HAP-1 (cell line): ENCODE results near the gene ZBTB7C.
"Not testable (repeated sequence)": the region's sequence is repeated elsewhere in the genome, so short reads cannot be mapped to it uniquely, and the experiment has no call there.

Experiments
- DNase-seq, 2 experiments: peaks; one replicate each; pipeline ENCODE4 v3.0.0-alpha.2; 2016 to 2020; ENCODE audit warnings: low spot score in 2 of 2
- H3K27me3 ChIP-seq: fragments of 250-450 bp; sonication (Bioruptor Pico); 2 replicates; pipeline ENCODE4 v1.5.1; 2020; ENCODE audit warnings: low read depth, mild to moderate bottlenecking, moderate library complexity
- H3K36me3 ChIP-seq: fragments of 250-450 bp; sonication (Bioruptor Pico); replicated peaks from 2 replicates; pipeline ENCODE4 v1.5.1; 2020; ENCODE audit warnings: mild to moderate bottlenecking
- H3K4me1 ChIP-seq: fragments of 250-450 bp; sonication (Bioruptor Pico); 2 replicates; pipeline ENCODE4 v1.5.1; 2020; ENCODE audit warnings: mild to moderate bottlenecking
- H3K4me3 ChIP-seq: fragments of 250-450 bp; sonication (Bioruptor Pico); 2 replicates; pipeline ENCODE4 v1.5.1; 2020; ENCODE audit warnings: mild to moderate bottlenecking, moderate library complexity
- H3K9me3 ChIP-seq: fragments of 250-450 bp; sonication (Bioruptor Pico); 2 replicates; pipeline ENCODE4 v1.5.1; 2020; ENCODE audit warnings: mild to moderate bottlenecking, moderate library complexity
- in situ Hi-C: fragments of 300-500 bp; cut with MboI; formaldehyde crosslinking; loops from 3 replicates; pipeline ENCODE4 v1.14.3; 2020; ENCODE audit warnings: low sequenced_read_pairs, inconsistent platforms, mixed read lengths

ZBTB7C gene

DNA sequence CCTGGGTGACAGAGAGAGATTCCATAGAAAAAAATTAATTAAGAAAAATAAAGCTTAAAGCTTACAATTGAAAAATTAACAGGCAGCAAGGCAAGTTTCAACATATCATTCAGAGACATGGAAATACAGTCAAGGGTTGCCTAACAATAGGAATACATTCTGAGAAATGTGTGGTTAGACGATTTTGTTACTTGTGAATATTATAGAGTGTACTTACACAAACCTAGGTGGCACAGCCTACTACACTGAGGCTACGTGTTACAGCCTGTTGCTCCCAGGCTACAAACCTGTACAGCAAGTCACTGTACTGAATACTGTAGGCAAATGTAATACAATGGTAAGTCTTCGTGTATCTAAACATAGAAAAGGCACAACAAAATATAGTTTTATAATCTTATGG, 27.7 kb upstream of the ZBTB7C start:
- no peaks in the 10 kb centered on the region for H3K4me1 ChIP-seq
- H3K36me3 ChIP-seq = no peaks in the 10 kb centered on the region
- peaks cover 21% of the 10 kb centered on the region for H3K27me3 ChIP-seq
- DNase-seq = no peak
- no peaks in the 10 kb centered on the region for H3K9me3 ChIP-seq
- no peak overlapping the region for H3K4me3 ChIP-seq
- in situ Hi-C loops = loop anchor here (25.0 kb wide), 1 partner anchor 650 kb away; no protein-coding TSS in a partner anchor

DNA sequence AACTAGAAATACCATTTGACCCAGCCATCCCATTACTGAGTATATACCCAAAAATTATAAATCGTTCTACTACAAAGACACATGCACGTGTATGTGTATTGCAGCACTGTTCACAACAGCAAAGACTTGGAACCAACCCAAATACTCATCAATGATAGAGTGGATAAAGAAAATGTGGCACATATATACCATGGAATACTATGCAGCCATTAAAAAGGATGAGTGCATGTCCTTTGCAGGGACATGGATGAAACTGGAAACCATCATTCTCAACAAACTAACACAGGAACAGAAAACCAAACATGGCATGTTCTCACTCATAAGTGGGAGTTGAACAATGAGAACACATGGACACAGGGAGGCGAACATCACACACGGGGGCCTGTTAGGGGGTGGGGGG, 25.2 kb upstream of the ZBTB7C start:
- not testable (repeated sequence) for H3K9me3 ChIP-seq, H3K27me3 ChIP-seq, H3K4me3 ChIP-seq, DNase-seq, H3K36me3 ChIP-seq, H3K4me1 ChIP-seq
- in situ Hi-C loops = loop anchor here (25.0 kb wide), 1 partner anchor 647 kb away; no protein-coding TSS in a partner anchor

DNA sequence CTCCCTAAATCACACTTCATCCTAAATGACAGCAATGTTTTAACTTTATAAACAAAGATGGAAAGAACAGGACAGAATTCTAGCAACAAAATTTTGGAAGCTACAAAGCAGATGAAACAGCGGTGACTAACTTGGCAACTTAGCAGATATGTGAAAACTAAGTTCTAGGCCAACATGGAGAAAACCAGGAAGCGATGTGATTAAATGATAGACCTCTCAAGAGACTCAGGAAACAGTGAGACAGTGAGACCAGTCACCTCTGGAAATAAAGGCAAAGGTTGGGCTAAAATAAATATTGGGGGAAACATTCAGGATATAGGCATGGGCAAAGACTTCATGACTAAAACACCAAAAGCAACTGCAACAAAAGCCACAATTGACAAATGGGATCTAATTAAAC, 24.4 kb upstream of the ZBTB7C start:
- Histone ChIP-seq H3K4me1 (no peaks in the 10 kb centered on the region), H3K4me3 (no peak overlapping the region)

DNA sequence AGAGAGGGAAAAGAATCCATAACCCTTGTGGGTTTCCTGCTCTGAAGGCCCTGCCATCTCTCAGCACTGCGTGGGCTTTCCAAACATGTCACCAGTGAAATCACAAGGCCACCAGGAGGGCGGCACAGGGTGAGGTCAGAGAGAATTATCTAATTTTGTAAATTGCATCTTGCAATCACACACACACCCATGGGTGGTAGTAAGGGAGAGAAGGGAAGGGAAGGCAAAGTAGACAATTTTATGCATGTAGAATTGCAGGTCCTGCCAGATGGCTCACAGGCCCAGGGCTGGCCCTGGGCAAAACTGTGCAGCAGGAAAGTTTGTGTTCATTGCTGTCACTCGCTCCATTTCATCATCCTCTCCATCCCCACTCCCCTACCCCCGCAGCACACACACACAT, 21.0 kb upstream of the ZBTB7C start:
- no peaks in the 10 kb centered on the region for H3K27me3 ChIP-seq
- no peak for DNase-seq
- H3K4me1 ChIP-seq = no peaks in the 10 kb centered on the region
- no peaks in the 10 kb centered on the region for H3K36me3 ChIP-seq
- H3K4me3 ChIP-seq = no peak overlapping the region
- in situ Hi-C loops = loop anchor here (25.0 kb wide), 1 partner anchor 643 kb away; no protein-coding TSS in a partner anchor
- H3K9me3 ChIP-seq = no peaks in the 10 kb centered on the region

More for the DNA sequence above, 24.4 kb upstream of the ZBTB7C start:
- Histone ChIP-seq H3K9me3 (no peaks in the 10 kb centered on the region), H3K27me3 (peaks cover 6% of the 10 kb centered on the region; the same call in 1 of the 2 replicates), H3K36me3 (no peaks in the 10 kb centered on the region)
- in situ Hi-C loops = loop anchor here (25.0 kb wide), 1 partner anchor 646 kb away; no protein-coding TSS in a partner anchor
- DNase-seq = no peak

DNA sequence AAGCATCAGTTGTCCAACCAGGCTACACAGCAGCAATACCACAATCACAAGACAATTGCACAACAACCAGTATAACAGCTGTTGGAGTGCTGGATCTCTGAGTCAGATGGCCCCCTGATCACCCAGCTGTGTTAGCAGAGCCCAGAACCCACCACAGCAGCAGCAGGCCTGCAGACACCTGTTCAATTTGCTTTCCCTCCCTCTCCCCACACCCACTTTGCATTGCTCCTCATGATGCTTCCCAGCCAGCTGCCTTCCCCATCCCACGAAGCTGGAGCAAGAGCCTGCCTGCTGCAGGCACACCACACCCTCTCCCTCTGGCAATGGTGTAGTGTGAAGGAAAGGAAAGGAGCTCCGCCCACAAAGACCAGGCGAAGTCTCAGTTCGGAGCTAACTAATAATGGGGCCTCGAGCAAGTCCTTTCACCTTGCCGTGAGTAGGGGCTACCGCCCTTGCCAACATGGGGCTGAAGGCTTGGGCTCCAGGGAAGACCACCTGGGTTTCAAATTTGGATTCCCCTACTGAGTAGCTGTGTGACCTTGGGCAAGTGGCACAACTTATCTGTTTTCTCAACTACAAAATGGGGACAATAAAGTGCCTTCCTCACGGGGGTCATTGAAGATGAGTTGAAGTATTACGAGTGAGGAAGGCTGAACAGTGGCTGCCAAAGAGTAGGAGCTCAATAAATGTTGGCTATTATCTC, 19.4 kb upstream of the ZBTB7C start:
- in situ Hi-C loops = loop anchor here (25.0 kb wide), 1 partner anchor 641 kb away; no protein-coding TSS in a partner anchor
- no peak for DNase-seq
- no peaks in the 10 kb centered on the region for H3K9me3 ChIP-seq
- no peaks in the 10 kb centered on the region for H3K27me3 ChIP-seq
- no peaks in the 10 kb centered on the region for H3K4me1 ChIP-seq
- no peak overlapping the region for H3K4me3 ChIP-seq
- H3K36me3 ChIP-seq = no peaks in the 10 kb centered on the region

DNA sequence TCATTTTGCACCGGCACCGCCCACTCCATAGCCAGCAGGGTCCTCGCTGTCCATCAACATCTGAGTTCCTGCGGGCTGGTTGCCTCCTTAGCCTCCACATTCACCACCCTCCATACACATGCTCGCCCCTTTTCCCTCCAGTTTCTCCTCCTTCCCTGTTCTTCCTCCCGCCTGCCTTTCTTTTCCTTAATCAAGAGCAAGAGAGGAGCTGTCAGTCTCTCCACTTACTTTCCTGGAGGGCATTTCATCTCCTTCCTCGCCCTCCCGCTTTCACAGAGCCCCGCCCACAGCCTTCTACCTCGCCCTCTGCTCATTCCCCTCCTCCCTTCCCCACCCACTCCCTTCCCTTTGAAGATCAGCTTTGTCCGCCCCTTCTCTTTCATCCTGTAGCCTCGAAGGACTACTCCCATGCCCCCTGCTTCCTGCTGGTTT, 13.8 kb upstream of the ZBTB7C start:
- Histone ChIP-seq H3K9me3 (no peaks in the 10 kb centered on the region), H3K36me3 (no peaks in the 10 kb centered on the region), H3K4me3 (no peak overlapping the region), H3K4me1 (no peaks in the 10 kb centered on the region), H3K27me3 (no peaks in the 10 kb centered on the region; the same call in 1 of the 2 replicates)
- in situ Hi-C loops = no loop called here
- peak in 1 of 2 experiments; percentile 35 for DNase-seq

DNA sequence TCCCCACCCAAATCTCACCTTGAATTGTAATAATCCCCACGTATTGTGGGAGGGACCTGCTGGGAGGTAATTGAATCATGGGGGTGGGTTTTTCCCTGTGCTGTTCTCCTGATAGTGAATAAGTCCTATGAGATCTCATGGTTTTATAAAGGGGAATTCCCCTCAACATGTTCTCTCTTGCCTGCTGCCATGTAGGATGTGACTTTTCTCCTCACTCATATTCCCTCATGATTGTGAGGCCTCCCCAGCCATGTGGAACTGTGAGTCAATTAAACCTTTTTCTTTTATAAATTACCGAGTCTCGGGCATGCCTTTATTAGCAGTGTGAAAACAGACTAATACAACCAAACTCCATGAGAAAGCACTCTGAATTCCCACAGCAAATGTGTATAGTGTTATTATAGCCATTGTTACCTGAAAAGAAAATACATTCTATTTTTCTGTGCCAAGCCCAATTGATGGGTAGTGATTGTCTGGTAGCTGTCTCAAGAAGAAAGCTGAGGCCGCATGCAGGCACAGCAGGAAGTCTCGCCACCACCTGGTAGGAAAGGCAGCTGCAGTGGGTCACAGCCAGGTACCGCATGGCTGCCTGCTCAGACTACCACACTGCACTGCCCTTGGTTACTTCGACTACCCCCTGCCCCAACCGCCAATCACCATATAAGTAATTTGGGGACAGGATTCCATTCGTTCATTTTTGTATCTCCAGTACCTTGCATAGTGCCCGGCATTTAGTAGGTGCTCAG, 10.3 kb upstream of the ZBTB7C start:
- in situ Hi-C loops = no loop called here
- Histone ChIP-seq H3K27me3 (peaks cover 5% of the 10 kb centered on the region; the same call in 1 of the 2 replicates), H3K36me3 (no peaks in the 10 kb centered on the region), H3K4me3 (no peak overlapping the region), H3K4me1 (no peaks in the 10 kb centered on the region), H3K9me3 (no peaks in the 10 kb centered on the region)
- DNase-seq = no peak

DNA sequence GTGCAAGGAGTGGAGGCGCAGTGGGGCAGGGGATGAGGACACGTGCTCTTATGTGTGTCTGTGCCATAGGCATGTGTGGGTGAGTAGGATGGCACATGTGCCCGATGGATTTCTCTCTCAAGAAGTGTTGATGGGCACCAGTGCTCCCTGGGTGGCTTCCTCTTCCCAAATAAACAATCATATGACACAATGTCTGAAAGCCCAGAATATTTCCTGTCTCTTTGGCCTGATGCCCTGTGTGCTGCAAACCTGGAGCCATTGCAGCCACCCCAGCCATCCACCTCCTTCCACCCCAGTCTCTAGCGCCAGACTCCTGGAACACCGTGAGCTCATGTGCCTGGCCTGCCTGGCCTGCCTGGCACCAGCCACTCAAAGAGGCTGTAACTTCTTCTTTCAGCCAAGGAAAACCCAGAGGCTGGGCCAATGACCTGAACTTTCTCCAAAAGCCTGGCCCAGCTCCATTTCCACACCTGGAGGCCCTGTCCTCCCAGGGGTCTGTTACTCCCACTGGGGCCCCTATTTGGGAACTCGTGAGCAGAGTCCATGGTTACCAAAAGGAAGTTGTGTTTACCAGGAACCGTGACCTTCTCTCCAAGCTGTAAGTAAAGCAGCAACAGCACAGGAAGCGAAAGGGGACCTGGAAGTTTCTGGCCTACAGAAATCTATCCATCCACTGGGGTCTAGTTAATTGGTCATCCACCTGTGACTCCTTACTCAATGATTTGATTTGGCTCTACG, 9.5 kb upstream of the ZBTB7C start:
- peaks cover 5% of the 10 kb centered on the region; the same call in 1 of the 2 replicates for H3K27me3 ChIP-seq
- no peak overlapping the region for H3K4me3 ChIP-seq
- no peaks in the 10 kb centered on the region for H3K36me3 ChIP-seq
- no peaks in the 10 kb centered on the region for H3K9me3 ChIP-seq
- no peak for DNase-seq
- H3K4me1 ChIP-seq = no peaks in the 10 kb centered on the region
- in situ Hi-C loops = no loop called here

DNA sequence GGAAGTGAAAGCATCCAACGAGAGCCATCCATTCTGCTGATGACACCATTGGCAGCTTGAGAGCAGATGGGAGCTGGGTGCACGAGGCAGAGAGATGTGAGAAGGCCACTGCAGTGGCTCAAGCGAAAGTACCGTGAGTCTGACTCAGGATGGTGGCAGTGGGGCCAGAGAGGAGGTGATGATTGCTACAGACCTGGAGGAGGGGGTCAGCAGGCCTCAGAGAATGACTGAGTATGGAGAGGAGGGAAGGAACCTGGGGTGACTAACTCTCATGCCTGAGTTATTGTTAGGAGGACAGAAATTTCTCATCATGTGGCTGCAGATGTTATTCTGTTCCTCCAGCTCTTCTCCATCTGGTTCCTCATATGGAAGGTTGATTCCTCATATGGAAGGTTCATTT, 8.8 kb upstream of the ZBTB7C start:
- DNase-seq = no peak
- Histone ChIP-seq H3K4me3 (no peak overlapping the region), H3K4me1 (no peaks in the 10 kb centered on the region), H3K27me3 (peaks cover 5% of the 10 kb centered on the region; the same call in 1 of the 2 replicates), H3K36me3 (no peaks in the 10 kb centered on the region), H3K9me3 (no peaks in the 10 kb centered on the region)
- in situ Hi-C loops = no loop called here

DNA sequence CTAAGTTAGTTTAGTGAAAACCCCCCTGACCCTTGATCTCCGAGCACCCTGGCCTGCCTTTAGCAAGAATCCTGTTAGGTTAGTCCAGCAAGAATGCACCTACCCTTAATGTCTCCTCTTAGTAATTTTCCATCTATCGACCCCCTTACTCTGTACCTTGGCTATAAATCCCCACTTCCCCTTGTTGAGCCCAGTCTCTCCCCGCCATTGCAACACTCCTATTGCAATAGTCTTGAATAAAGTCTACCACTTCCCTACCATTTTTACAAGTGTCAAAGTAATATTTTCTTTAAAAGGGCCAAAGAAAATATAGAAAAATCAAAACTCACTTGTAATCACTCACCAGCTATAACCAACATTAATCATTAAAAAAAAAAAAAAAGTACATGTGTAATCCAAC, 4.2 kb upstream of the ZBTB7C start:
- no peaks in the 10 kb centered on the region for H3K4me1 ChIP-seq
- H3K27me3 ChIP-seq = peaks cover 29% of the 10 kb centered on the region
- in situ Hi-C loops = no loop called here
- H3K9me3 ChIP-seq = no peaks in the 10 kb centered on the region
- H3K36me3 ChIP-seq = no peaks in the 10 kb centered on the region
- DNase-seq = no peak
- no peak overlapping the region for H3K4me3 ChIP-seq

DNA sequence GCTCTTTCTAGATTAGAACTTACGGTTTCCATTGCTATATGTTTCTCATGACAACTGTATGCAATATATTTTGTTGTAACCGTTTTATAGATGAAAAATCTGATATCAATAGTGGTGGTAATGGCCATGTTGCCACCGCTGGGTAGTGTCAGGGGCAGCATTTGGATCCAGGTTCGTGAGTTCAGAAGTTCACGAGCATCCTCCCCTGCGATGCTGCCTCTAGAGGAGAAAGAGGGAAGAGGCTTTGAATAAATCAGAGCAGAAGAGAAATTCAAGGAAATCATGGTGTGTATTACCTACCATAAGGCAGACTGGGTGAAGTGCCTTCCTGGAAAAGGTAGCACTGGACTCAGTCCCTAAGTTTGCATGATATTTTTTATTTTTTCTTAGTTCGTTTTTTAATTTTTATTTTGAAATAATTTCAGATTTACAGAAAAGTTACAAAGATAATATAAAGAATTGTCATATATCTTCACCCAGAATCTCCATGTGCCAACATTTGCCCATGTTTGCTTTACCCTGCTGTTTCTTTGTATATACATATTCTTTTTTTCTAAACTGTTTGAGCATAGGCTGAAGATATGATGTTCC, 3.3 kb upstream of the ZBTB7C start:
- Histone ChIP-seq H3K36me3 (no peaks in the 10 kb centered on the region), H3K4me3 (no peak overlapping the region), H3K27me3 (peaks cover 35% of the 10 kb centered on the region), H3K9me3 (no peaks in the 10 kb centered on the region), H3K4me1 (no peaks in the 10 kb centered on the region)
- peak; percentile 50 to 61 for DNase-seq
- in situ Hi-C loops = no loop called here

DNA sequence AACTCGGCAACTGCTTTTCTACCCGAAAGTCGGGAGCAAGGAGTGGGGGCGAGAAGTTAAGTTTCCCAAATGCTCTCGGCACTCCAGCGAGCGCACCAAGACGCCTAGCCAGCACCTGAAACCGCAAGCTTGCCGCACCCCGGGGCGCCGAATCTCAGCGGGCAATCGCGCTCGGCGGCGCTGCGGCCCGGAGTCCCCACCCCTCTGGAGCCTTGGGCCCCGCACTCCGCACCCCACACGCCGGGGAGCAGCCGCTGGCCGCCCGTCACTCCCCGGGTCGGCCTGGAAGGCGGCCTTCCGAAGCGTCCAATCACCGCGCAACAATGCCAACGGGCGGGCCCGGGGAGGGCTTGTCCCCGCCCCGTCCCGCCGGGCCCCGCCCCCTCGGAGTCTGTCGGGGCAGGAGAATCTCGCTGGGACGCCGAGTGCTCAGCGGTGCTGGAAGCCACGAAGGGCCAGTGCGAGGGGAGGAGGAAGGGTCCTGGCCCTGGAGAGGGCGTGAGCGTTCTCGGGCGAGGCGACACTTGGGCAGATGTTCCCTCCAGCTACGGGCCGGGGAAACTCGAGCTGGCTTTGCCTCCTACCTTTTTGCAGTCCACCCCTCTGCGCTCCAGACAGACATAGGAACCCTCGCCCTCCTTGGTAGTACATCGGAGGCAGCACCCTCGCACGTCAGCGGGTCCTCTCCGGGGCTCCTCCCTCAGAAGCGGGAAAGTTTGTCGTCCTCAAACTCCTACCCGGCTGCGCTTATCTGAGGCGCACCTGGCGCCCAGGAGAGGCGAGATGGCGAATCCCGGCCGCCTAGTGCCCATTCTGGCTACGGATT, 1.1 kb upstream of the ZBTB7C start:
- no peaks in the 10 kb centered on the region for H3K4me1 ChIP-seq
- in situ Hi-C loops = no loop called here
- H3K36me3 ChIP-seq = no peaks in the 10 kb centered on the region
- H3K4me3 ChIP-seq = peak overlapping the region; percentile 42
- DNase-seq = peak; percentile 76 to 93
- peaks cover 49% of the 10 kb centered on the region for H3K27me3 ChIP-seq
- H3K9me3 ChIP-seq = no peaks in the 10 kb centered on the region
